Hepatocyte (in vitro differentiated cells): ENCODE data around the gene AP3M1.

ENCODE experiments used
- CTCF ChIP-seq: fragments of 200-600 bp; sonication (generic); IDR thresholded peaks from 2 replicates; pipeline ENCODE4 v1.5.1; 2016; ENCODE audit warnings: antibody characterized with exemption, mild to moderate bottlenecking; ENCODE audit not compliant: poor library complexity
- EZH2 ChIP-seq: fragments of 200-600 bp; sonication (generic); IDR thresholded peaks from 2 replicates; pipeline ENCODE4 v1.6.1; 2016; ENCODE audit warnings: antibody characterized with exemption, mild to moderate bottlenecking, borderline replicate concordance
- EZH2phosphoT487 ChIP-seq: fragments of 200-600 bp; sonication (generic); IDR thresholded peaks from one replicate; pipeline ENCODE4 v1.6.1; 2018; ENCODE audit warnings: antibody characterized with exemption, mild to moderate bottlenecking, low read depth, moderate library complexity; ENCODE audit not compliant: unreplicated experiment, severe bottlenecking

GRCh38 chr10:74153676-74154075 lies 3.0 kb upstream of the AP3M1 start:
- TF ChIP-seq EZH2phosphoT487 (no peak), CTCF (no peak), EZH2 (no peak)
